Measurements from ENCODE around the gene STK35. TPM values are rescaled to one million over a fixed set of nuclear protein-coding genes. Genes with fewer than 3 reads are reported as not detected.

STK35 gene
- total RNA-seq, 4 donors from 2014 or later, result 23.2 to 33.6 (median 25.2) TPM

GRCh38 chr20:2059411-2059810 is 42.2 kb upstream of the STK35 start:
- TF ChIP-seq POLR2AphosphoS5 (IDR thresholded peaks at IDR 0.05), result no peak
- DNase-seq (ENCODE audit: low spot score in 2 of 2), result no peak
- no peaks in the 10 kb centered on the region for H3K4me1 ChIP-seq
- WGBS, result 81% methylated on average over 2 of the region's 2 CpGs
- H3K36me3 ChIP-seq, result no peaks in the 10 kb centered on the region
- H3K9me3 ChIP-seq, result peaks cover 3% of the 10 kb centered on the region
- H3K4me3 ChIP-seq, result no peak overlapping the region
- peaks cover 14% of the 10 kb centered on the region for H3K27me3 ChIP-seq
- no peak overlapping the region for H3K27ac ChIP-seq

GRCh38 chr20:2065099-2065498 is 36.5 kb upstream of the STK35 start:
- Histone ChIP-seq H3K4me1 (no peaks in the 10 kb centered on the region), H3K36me3 (no peaks in the 10 kb centered on the region), H3K9me3 (no peaks in the 10 kb centered on the region), H3K4me3 (no peak overlapping the region), H3K27me3 (peaks cover 41% of the 10 kb centered on the region), H3K27ac (no peak overlapping the region)
- WGBS, result 45% methylated on average over 3 of the region's 3 CpGs
- DNase-seq (ENCODE audit: low spot score in 2 of 2), result no peak
- no peak for TF ChIP-seq EP300 (IDR thresholded peaks at IDR 0.05)
- TF ChIP-seq POLR2AphosphoS5 (IDR thresholded peaks at IDR 0.05), result no peak
- no peak for TF ChIP-seq POLR2A (IDR thresholded peaks at IDR 0.05)
- TF ChIP-seq, protein P1, sequence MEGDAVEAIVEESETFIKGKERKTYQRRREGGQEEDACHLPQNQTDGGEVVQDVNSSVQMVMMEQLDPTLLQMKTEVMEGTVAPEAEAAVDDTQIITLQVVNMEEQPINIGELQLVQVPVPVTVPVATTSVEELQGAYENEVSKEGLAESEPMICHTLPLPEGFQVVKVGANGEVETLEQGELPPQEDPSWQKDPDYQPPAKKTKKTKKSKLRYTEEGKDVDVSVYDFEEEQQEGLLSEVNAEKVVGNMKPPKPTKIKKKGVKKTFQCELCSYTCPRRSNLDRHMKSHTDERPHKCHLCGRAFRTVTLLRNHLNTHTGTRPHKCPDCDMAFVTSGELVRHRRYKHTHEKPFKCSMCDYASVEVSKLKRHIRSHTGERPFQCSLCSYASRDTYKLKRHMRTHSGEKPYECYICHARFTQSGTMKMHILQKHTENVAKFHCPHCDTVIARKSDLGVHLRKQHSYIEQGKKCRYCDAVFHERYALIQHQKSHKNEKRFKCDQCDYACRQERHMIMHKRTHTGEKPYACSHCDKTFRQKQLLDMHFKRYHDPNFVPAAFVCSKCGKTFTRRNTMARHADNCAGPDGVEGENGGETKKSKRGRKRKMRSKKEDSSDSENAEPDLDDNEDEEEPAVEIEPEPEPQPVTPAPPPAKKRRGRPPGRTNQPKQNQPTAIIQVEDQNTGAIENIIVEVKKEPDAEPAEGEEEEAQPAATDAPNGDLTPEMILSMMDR (IDR thresholded peaks at IDR 0.05), result no peak

GRCh38 chr20:2066461-2067122 is 35.0 kb upstream of the STK35 start:
- Histone ChIP-seq H3K27me3 (peaks cover 47% of the 10 kb centered on the region), H3K4me1 (no peaks in the 10 kb centered on the region), H3K4me3 (no peak overlapping the region), H3K9me3 (no peaks in the 10 kb centered on the region), H3K27ac (no peak overlapping the region), H3K36me3 (no peaks in the 10 kb centered on the region)
- no peak for DNase-seq (ENCODE audit: low spot score in 2 of 2)
- TF ChIP-seq POLR2A (IDR thresholded peaks at IDR 0.05), result no peak
- TF ChIP-seq, protein P1 (IDR thresholded peaks at IDR 0.05), result no peak
- no peak for TF ChIP-seq POLR2AphosphoS5 (IDR thresholded peaks at IDR 0.05)
- no peak for TF ChIP-seq EP300 (IDR thresholded peaks at IDR 0.05)
- WGBS, result 75% methylated on average over 2 of the region's 2 CpGs

GRCh38 chr20:2080532-2081224 is 20.9 kb upstream of the STK35 start:
- WGBS, result 63% methylated on average over 4 of the region's 4 CpGs
- TF ChIP-seq, protein P1 (IDR thresholded peaks at IDR 0.05), result no peak
- TF ChIP-seq EP300 (IDR thresholded peaks at IDR 0.05), result no peak
- no peak for TF ChIP-seq POLR2AphosphoS5 (IDR thresholded peaks at IDR 0.05)
- TF ChIP-seq POLR2A (IDR thresholded peaks at IDR 0.05), result no peak
- no peaks in the 10 kb centered on the region for H3K9me3 ChIP-seq
- no peaks in the 10 kb centered on the region for H3K36me3 ChIP-seq
- H3K4me1 ChIP-seq, result peaks cover 4% of the 10 kb centered on the region
- no peak for DNase-seq (ENCODE audit: low spot score in 2 of 2)
- no peak overlapping the region for H3K27ac ChIP-seq
- no peak overlapping the region for H3K4me3 ChIP-seq
- peaks cover 13% of the 10 kb centered on the region for H3K27me3 ChIP-seq

DNA sequence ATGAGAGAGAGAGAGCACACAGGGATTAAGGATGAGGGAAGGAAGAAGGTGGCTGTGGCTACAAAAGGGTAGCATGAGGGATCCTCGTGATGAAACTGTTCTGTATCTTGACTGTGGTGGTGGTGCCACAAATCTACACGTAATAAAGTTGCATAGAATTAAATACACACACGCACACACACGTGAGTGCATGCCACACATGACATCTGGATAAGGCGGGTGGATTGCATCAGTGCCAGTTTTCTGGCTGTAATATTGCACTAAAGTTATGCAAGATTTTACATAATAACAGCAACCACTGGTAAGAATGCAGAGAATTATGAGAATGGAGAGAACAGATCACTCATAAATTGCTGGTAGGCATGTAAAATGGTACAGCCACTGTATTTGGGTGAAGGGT is 16.9 kb upstream of the STK35 start:
- TF ChIP-seq POLR2AphosphoS5 (IDR thresholded peaks at IDR 0.05) (peak in 1 of 3 donors; percentile 62), POLR2A (IDR thresholded peaks at IDR 0.05) (no peak), EP300 (IDR thresholded peaks at IDR 0.05) (no peak)
- TF ChIP-seq, protein P1 (IDR thresholded peaks at IDR 0.05), result no peak
- H3K9me3 ChIP-seq, result no peaks in the 10 kb centered on the region
- WGBS, result 28% methylated on average over 5 of the region's 5 CpGs
- no peak overlapping the region for H3K27ac ChIP-seq
- H3K36me3 ChIP-seq, result no peaks in the 10 kb centered on the region
- H3K27me3 ChIP-seq, result peaks cover 9% of the 10 kb centered on the region
- no peak for DNase-seq (ENCODE audit: low spot score in 2 of 2)
- H3K4me3 ChIP-seq, result no peak overlapping the region
- peaks cover 4% of the 10 kb centered on the region for H3K4me1 ChIP-seq
